ENCODE data around the gene ZNF365. TPM values are rescaled to one million over a fixed set of nuclear protein-coding genes. Genes with fewer than 3 reads are reported as not detected.
"Not testable (repeated sequence)": the region's sequence is repeated elsewhere in the genome, so short reads cannot be mapped to it uniquely, and the experiment has no call there.

ZNF365 gene
- total RNA-seq, 1 experiment from 2014 or later: 1.8 TPM

- no peak overlapping the region for H3K9ac ChIP-seq (ENCODE audit: low read length)
- no peaks in the 10 kb centered on the region for H3K4me1 ChIP-seq (ENCODE audit: control insufficient read depth in 1 of 2, insufficient read depth in 2 of 2, low read length in 2 of 2)
- no peaks in the 10 kb centered on the region for H4K20me1 ChIP-seq (ENCODE audit: insufficient read depth)
- POLR2A ChIA-PET: no interaction called here
- H3K4me2 ChIP-seq (ENCODE audit: low read length): no peak overlapping the region
- DNase-seq (ENCODE audit: low read depth, low spot score): no peak
- H3K4me3 ChIP-seq (replicated peaks in 1 of 2; ENCODE audit: low read depth in 1 of 2, low read length in 2 of 2): no peak overlapping the region
- CTCF ChIA-PET: no interaction called here
- H3K9me3 ChIP-seq (ENCODE audit: control insufficient read depth in 1 of 2, insufficient read depth in 1 of 2, low read depth in 1 of 2, low read length in 2 of 2): no peaks in the 10 kb centered on the region
- no peak overlapping the region for H3K27ac ChIP-seq (ENCODE audit: low read depth, low read length)
- no peak for ATAC-seq
- no peaks in the 10 kb centered on the region for H3K36me3 ChIP-seq (ENCODE audit: control insufficient read depth in 1 of 2, insufficient read depth in 2 of 2, low read length in 2 of 2)
- TF ChIP-seq MAX (IDR thresholded peaks at IDR 0.05) (no peak), ELF1 (IDR thresholded peaks at IDR 0.05; ENCODE audit: borderline replicate concordance, low read depth) (no peak), JUND (IDR thresholded peaks at IDR 0.05) (no peak)
- intact Hi-C loops (cut with micrococcal nuclease): no loop called here
- H2AFZ ChIP-seq (ENCODE audit: low read depth, low read length, poor library complexity, severe bottlenecking): no peak overlapping the region
- H3K27me3 ChIP-seq (ENCODE audit: insufficient read depth, low read length): no peaks in the 10 kb centered on the region
- BruUV-seq (replicated peaks): no TSS peak
- no peaks in the 10 kb centered on the region for H3K9me2 ChIP-seq (ENCODE audit: insufficient read depth)
- H3K79me2 ChIP-seq (ENCODE audit: insufficient read depth, low read length): no peaks in the 10 kb centered on the region
- RAD21 ChIA-PET (ENCODE audit: low non-redundant PET in 1 of 2, low total read pairs in 2 of 2, uncharacterized antibody in 2 of 2, unreplicated experiment in 2 of 2): no interaction called here
Measured at GRCh38 chr10:62356447-62356846, 17.7 kb upstream of the ZNF365 start.

- H3K4me2 ChIP-seq (ENCODE audit: low read length); H3K9me3 ChIP-seq (ENCODE audit: control insufficient read depth in 1 of 2, insufficient read depth in 1 of 2, low read depth in 1 of 2, low read length in 2 of 2); H3K79me2 ChIP-seq (ENCODE audit: insufficient read depth, low read length); H3K36me3 ChIP-seq (ENCODE audit: control insufficient read depth in 1 of 2, insufficient read depth in 2 of 2, low read length in 2 of 2); H3K27ac ChIP-seq (ENCODE audit: low read depth, low read length); intact Hi-C loops (cut with micrococcal nuclease); RAD21 ChIA-PET (ENCODE audit: low non-redundant PET in 1 of 2, low total read pairs in 2 of 2, uncharacterized antibody in 2 of 2, unreplicated experiment in 2 of 2); H3K9ac ChIP-seq (ENCODE audit: low read length); H3K9me2 ChIP-seq (ENCODE audit: insufficient read depth); H3K27me3 ChIP-seq (ENCODE audit: insufficient read depth, low read length); H4K20me1 ChIP-seq (ENCODE audit: insufficient read depth); DNase-seq (ENCODE audit: low read depth, low spot score); ATAC-seq; H2AFZ ChIP-seq (ENCODE audit: low read depth, low read length, poor library complexity, severe bottlenecking); POLR2A ChIA-PET; H3K4me3 ChIP-seq (replicated peaks in 1 of 2; ENCODE audit: low read depth in 1 of 2, low read length in 2 of 2); H3K4me1 ChIP-seq (ENCODE audit: control insufficient read depth in 1 of 2, insufficient read depth in 2 of 2, low read length in 2 of 2); CTCF ChIA-PET; BruUV-seq (replicated peaks): not testable (repeated sequence)
Measured at GRCh38 chr10:62358151-62358550, 16.0 kb upstream of the ZNF365 start.

DNA sequence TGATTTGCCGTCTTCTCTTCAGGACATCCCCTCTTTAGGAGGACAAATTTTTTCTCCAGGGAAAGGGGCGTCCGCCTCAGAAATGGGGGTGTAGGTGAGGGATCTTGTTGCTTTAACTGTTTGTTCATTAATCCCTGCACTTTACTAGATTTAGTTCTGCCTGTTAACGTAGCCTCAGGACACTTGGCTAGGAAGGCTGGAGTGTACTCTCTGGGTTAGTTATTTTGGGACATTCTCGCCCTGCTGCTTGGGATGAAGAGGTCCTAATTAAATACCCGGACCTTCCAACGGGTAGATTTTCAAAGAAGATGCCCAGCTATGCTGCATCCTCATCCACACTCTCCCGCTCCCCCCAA, 552 bp upstream of the ZNF365 start:
- Histone ChIP-seq H3K36me3 (ENCODE audit: control insufficient read depth in 1 of 2, insufficient read depth in 2 of 2, low read length in 2 of 2) (no peaks in the 10 kb centered on the region), H3K4me1 (ENCODE audit: control insufficient read depth in 1 of 2, insufficient read depth in 2 of 2, low read length in 2 of 2) (peaks cover 4 to 15% of the 10 kb centered on the region in 2 experiments; a peak in 3 of 4 replicates), H3K27me3 (ENCODE audit: insufficient read depth, low read length) (no peaks in the 10 kb centered on the region), H3K79me2 (ENCODE audit: insufficient read depth, low read length) (no peaks in the 10 kb centered on the region), H3K4me2 (ENCODE audit: low read length) (peak overlapping the region; percentile 94), H3K27ac (ENCODE audit: low read depth, low read length) (no peak overlapping the region), H3K9me3 (ENCODE audit: control insufficient read depth in 1 of 2, insufficient read depth in 1 of 2, low read depth in 1 of 2, low read length in 2 of 2) (no peaks in the 10 kb centered on the region), H3K9ac (ENCODE audit: low read length) (peak overlapping the region; percentile 49; the same call in 1 of the 2 replicates), H2AFZ (ENCODE audit: low read depth, low read length, poor library complexity, severe bottlenecking) (peak overlapping the region; percentile 96), H3K9me2 (ENCODE audit: insufficient read depth) (no peaks in the 10 kb centered on the region), H4K20me1 (ENCODE audit: insufficient read depth) (no peaks in the 10 kb centered on the region), H3K4me3 (replicated peaks in 1 of 2; ENCODE audit: low read depth in 1 of 2, low read length in 2 of 2) (peak overlapping the region; percentile 56 to 72)
- ChIA-PET CTCF (no interaction called here), POLR2A (no interaction called here), RAD21 (ENCODE audit: low non-redundant PET in 1 of 2, low total read pairs in 2 of 2, uncharacterized antibody in 2 of 2, unreplicated experiment in 2 of 2) (no interaction called here)
- DNase-seq (ENCODE audit: low read depth, low spot score) (no peak), ATAC-seq (peak; percentile 37)
- no peak for TF ChIP-seq EZH2 (IDR thresholded peaks at IDR 0.05)
- intact Hi-C loops (cut with micrococcal nuclease): no loop called here
- BruUV-seq (replicated peaks): no TSS peak

Data from HCT116 (cell line).